DOHH2 (cell line): ENCODE measurements around the gene AMTN.

Experiments
- H3F3A ChIP-seq: fragments of 200-600 bp; sonication (generic), shearing (Covaris generic); 2 replicates; pipeline ENCODE4 v1.6.0; 2016; ENCODE audit warnings: antibody characterized with exemption, mild to moderate bottlenecking; ENCODE audit not compliant: control insufficient read depth, insufficient read depth
- H3K27ac ChIP-seq: fragments of 200-600 bp; sonication (generic); 2 replicates; pipeline ENCODE4 v1.5.1; 2014; ENCODE audit warnings: low read depth, mild to moderate bottlenecking, low read length, moderate library complexity
- H3K27me3 ChIP-seq: fragments of 200-600 bp; sonication (generic); 2 replicates; pipeline ENCODE4 v1.6.1; 2014; ENCODE audit warnings: mild to moderate bottlenecking, low read length, mixed read lengths; ENCODE audit not compliant: control insufficient read depth
- H3K36me3 ChIP-seq: fragments of 200-600 bp; sonication (generic); 2 replicates; pipeline ENCODE4 v1.6.1; 2014; ENCODE audit warnings: mild to moderate bottlenecking, low read length, moderate library complexity, mixed read lengths; ENCODE audit not compliant: control insufficient read depth
- H3K4me1 ChIP-seq: fragments of 200-600 bp; sonication (generic); 2 replicates; pipeline ENCODE4 v1.6.1; 2014; ENCODE audit warnings: mild to moderate bottlenecking, low read length, mixed read lengths; ENCODE audit not compliant: control insufficient read depth
- H3K4me2 ChIP-seq: fragments of 200-600 bp; sonication (generic); 2 replicates; pipeline ENCODE4 v1.6.0; 2014; ENCODE audit warnings: mild to moderate bottlenecking, low read length, moderate library complexity
- H3K4me3 ChIP-seq: fragments of 200-600 bp; sonication (generic); 2 replicates; pipeline ENCODE4 v1.5.1; 2014; ENCODE audit warnings: mild to moderate bottlenecking, low read length, mixed read lengths
- H3K79me2 ChIP-seq: fragments of 200-600 bp; sonication (generic); 2 replicates; pipeline ENCODE4 v1.6.1; 2014; ENCODE audit warnings: mild to moderate bottlenecking, low read length, mixed read lengths; ENCODE audit not compliant: control insufficient read depth
- H3K9me2 ChIP-seq: fragments of 200-600 bp; sonication (generic); replicated peaks from 2 replicates; pipeline ENCODE4 v1.6.1; 2014; ENCODE audit warnings: mild to moderate bottlenecking, low read length, mixed read lengths; ENCODE audit not compliant: control insufficient read depth
- H3K9me3 ChIP-seq: fragments of 200-600 bp; sonication (generic); 2 replicates; pipeline ENCODE4 v1.6.1; 2014; ENCODE audit warnings: antibody characterized with exemption, low read length, mixed read lengths; ENCODE audit not compliant: control insufficient read depth, insufficient read depth
- H4K20me1 ChIP-seq: fragments of 200-600 bp; sonication (generic); 2 replicates; pipeline ENCODE4 v1.6.0; 2014; ENCODE audit warnings: low read depth, mild to moderate bottlenecking, antibody characterized with exemption, low read length, moderate library complexity; ENCODE audit not compliant: control insufficient read depth, insufficient read depth
- CTCF ChIP-seq: fragments of 200-600 bp; sonication (generic); IDR thresholded peaks from one replicate; pipeline ENCODE4 v1.5.1; 2014; ENCODE audit warnings: antibody characterized with exemption, mild to moderate bottlenecking, low read depth, low read length; ENCODE audit not compliant: poor library complexity, severe bottlenecking
- EZH2phosphoT487 ChIP-seq: fragments of 200-600 bp; sonication (generic); IDR thresholded peaks from 2 replicates; pipeline ENCODE4 v1.6.1; 2017; ENCODE audit warnings: borderline replicate concordance, mild to moderate bottlenecking, antibody characterized with exemption, low read length, moderate library complexity, mixed read lengths

The AMTN gene

GRCh38 chr4:70515367-70516250 lies 2.8 kb upstream of the AMTN start:
- Histone ChIP-seq H3K4me3 (no peak overlapping the region), H3K27ac (no peak overlapping the region), H4K20me1 (no peaks in the 10 kb centered on the region), H3K9me2 (no peaks in the 10 kb centered on the region), H3K79me2 (no peaks in the 10 kb centered on the region), H3F3A (no peaks in the 10 kb centered on the region), H3K27me3 (no peaks in the 10 kb centered on the region), H3K4me2 (no peak overlapping the region), H3K9me3 (no peaks in the 10 kb centered on the region), H3K4me1 (no peaks in the 10 kb centered on the region), H3K36me3 (no peaks in the 10 kb centered on the region)
- no peak for TF ChIP-seq EZH2phosphoT487
- no peak for TF ChIP-seq CTCF

DNA sequence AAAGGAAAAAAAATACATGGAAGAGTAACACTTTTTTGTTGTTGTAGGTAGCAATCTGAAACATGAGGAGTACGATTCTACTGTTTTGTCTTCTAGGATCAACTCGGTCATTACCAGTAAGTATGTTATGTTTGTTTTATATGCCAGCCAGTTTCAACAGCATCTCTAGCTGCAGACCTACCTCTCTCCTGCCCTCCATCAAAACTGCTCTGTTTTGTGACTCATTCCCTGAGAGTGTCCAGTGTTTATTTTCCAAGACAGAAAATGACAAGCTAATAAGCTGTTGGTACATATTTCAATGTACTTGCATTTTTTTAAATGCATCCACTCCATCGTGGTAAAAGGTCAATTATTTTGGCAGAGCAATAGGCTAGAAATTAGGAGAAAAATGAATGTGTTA lies 347 bp downstream of the AMTN start:
- H4K20me1 ChIP-seq = no peaks in the 10 kb centered on the region
- H3K27ac ChIP-seq = no peak overlapping the region
- no peaks in the 10 kb centered on the region for H3K9me2 ChIP-seq
- no peaks in the 10 kb centered on the region for H3K9me3 ChIP-seq
- H3K4me2 ChIP-seq = no peak overlapping the region
- no peaks in the 10 kb centered on the region for H3K79me2 ChIP-seq
- H3K36me3 ChIP-seq = no peaks in the 10 kb centered on the region
- no peaks in the 10 kb centered on the region for H3F3A ChIP-seq
- TF ChIP-seq CTCF = no peak
- H3K4me3 ChIP-seq = no peak overlapping the region
- no peaks in the 10 kb centered on the region for H3K27me3 ChIP-seq
- H3K4me1 ChIP-seq = no peaks in the 10 kb centered on the region

- no peaks in the 10 kb centered on the region for H3K36me3 ChIP-seq
- no peaks in the 10 kb centered on the region for H3K27me3 ChIP-seq
- no peaks in the 10 kb centered on the region for H3K4me1 ChIP-seq
- no peaks in the 10 kb centered on the region for H3K79me2 ChIP-seq
- no peak for TF ChIP-seq EZH2phosphoT487
- TF ChIP-seq CTCF = no peak
- no peak overlapping the region for H3K4me3 ChIP-seq
- no peaks in the 10 kb centered on the region for H4K20me1 ChIP-seq
- H3F3A ChIP-seq = no peaks in the 10 kb centered on the region
- H3K27ac ChIP-seq = no peak overlapping the region
- no peak overlapping the region for H3K4me2 ChIP-seq
- no peaks in the 10 kb centered on the region for H3K9me3 ChIP-seq
- no peaks in the 10 kb centered on the region for H3K9me2 ChIP-seq
Measured at GRCh38 chr4:70522626-70523025, 4.3 kb downstream of the AMTN start.
